IMR-90 (cell line): ENCODE data around the gene TEX13B.

Experiments used
- BHLHE40 ChIP-seq: fragments of 150-350 bp; IDR thresholded peaks from 2 replicates; pipeline ENCODE4 v1.6.1; 2016; ENCODE audit warnings: mild to moderate bottlenecking, low read depth, low read length
- CTCF ChIP-seq: conservative IDR thresholded peaks from 2 replicates; pipeline ENCODE4 v1.5.1; 2012; ENCODE audit warnings: mild to moderate bottlenecking, low read depth, low read length, improper control_type of control experiment

- TF ChIP-seq CTCF (peak; percentile 37), BHLHE40 (no peak)
These were observed 19.1 kb upstream of the TEX13B start for GRCh38 chrX:108001218-108001814.
